Ascending aorta (tissue), 2 donors: ENCODE results near the gene SPDEF. TPM values are rescaled to one million over a fixed set of nuclear protein-coding genes. Genes with fewer than 3 reads are reported as not detected.
A peak's percentile ranks its signal among the peaks of the same experiment; 100 is the strongest.

ENCODE experiments used
- DNase-seq, 2 donors: peaks; one replicate each; pipeline ENCODE4 v3.0.0-alpha.2; 2019; ENCODE audit warnings: low spot score in 2 of 2
- H3K27ac ChIP-seq, 2 donors: fragments of 200-600 bp; sonication (generic); one replicate each; pipeline ENCODE4 v1.5.1; 2016 to 2017; ENCODE audit warnings: mild to moderate bottlenecking in 1 of 2
- H3K27me3 ChIP-seq: fragments of 200-600 bp; sonication (generic); one replicate; pipeline ENCODE4 v1.5.1; 2017
- H3K36me3 ChIP-seq, 2 donors: fragments of 200-600 bp; sonication (generic); one replicate each; pipeline ENCODE4 v1.5.1; 2016
- H3K4me1 ChIP-seq, 2 donors: fragments of 200-600 bp; sonication (generic); one replicate each; pipeline ENCODE4 v1.5.1; 2016 to 2017; ENCODE audit warnings: mild to moderate bottlenecking in 1 of 2
- H3K4me3 ChIP-seq, 2 donors: fragments of 200-600 bp; sonication (generic); one replicate each; pipeline ENCODE4 v1.5.1; 2016 to 2017; ENCODE audit warnings: mild to moderate bottlenecking in 1 of 2
- H3K9me3 ChIP-seq, 2 donors: fragments of 200-600 bp; sonication (generic); one replicate each; pipeline ENCODE4 v1.5.1; 2016
- intact Hi-C: fragments of 100-400 bp; cut with DNase I; formaldehyde crosslinking; loops from one replicate; pipeline ENCODE4 v1.15.1; 2023
- total RNA-seq: library from RNA; depleted of rRNA; stranded (reverse); fragments of >200 nt; gene quantifications from one replicate; pipeline ENCODE4 v1.1.0, GENCODE V29; 2016
- TF ChIP-seq, protein P1 (sequence below), 3 experiments: fragments of 200-600 bp in 2 of 3; fragments of 450-650 bp in 1 of 3; sonication (generic) in 2 of 3; IDR thresholded peaks; one replicate each; pipeline ENCODE4 v1.5.1; 2016 to 2019; ENCODE audit warnings: antibody characterized with exemption in 3 of 3, mild to moderate bottlenecking in 1 of 3, moderate library complexity in 1 of 3

Gene SPDEF
- total RNA-seq, 1 donor from 2014 or later = not detected

DNA sequence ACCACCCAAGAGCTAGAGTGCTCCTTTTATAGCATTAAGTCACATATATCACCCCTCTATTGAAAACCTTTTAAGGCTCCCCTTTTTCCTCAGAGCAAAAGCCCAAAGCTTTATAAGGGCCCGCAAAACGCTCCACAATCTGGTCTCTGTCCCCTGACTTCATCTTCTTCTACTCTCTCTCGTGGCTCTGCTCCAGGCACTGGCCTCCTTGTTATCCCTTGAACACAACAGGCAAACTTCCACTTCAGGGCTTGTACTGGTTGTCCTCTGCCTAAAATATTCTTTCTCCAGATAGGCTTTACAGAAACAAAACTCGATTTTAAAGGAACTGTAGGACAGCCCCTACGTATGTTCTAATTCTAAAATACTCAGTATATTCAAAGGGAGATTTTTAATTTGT, 44.0 kb upstream of the SPDEF start:
- TF ChIP-seq, protein P1, sequence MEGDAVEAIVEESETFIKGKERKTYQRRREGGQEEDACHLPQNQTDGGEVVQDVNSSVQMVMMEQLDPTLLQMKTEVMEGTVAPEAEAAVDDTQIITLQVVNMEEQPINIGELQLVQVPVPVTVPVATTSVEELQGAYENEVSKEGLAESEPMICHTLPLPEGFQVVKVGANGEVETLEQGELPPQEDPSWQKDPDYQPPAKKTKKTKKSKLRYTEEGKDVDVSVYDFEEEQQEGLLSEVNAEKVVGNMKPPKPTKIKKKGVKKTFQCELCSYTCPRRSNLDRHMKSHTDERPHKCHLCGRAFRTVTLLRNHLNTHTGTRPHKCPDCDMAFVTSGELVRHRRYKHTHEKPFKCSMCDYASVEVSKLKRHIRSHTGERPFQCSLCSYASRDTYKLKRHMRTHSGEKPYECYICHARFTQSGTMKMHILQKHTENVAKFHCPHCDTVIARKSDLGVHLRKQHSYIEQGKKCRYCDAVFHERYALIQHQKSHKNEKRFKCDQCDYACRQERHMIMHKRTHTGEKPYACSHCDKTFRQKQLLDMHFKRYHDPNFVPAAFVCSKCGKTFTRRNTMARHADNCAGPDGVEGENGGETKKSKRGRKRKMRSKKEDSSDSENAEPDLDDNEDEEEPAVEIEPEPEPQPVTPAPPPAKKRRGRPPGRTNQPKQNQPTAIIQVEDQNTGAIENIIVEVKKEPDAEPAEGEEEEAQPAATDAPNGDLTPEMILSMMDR (IDR thresholded peaks at IDR 0.05) = no peak
- H3K27me3 ChIP-seq = no peaks in the 10 kb centered on the region
- no peak overlapping the region for H3K4me3 ChIP-seq
- H3K36me3 ChIP-seq = peaks cover 0 to 10% of the 10 kb centered on the region in 2 donors
- DNase-seq = no peak
- peaks cover 5 to 23% of the 10 kb centered on the region in 2 donors for H3K4me1 ChIP-seq
- no peaks in the 10 kb centered on the region for H3K9me3 ChIP-seq
- intact Hi-C loops = loop anchor here (10.0 kb wide), 1 partner anchor 435 kb away; no protein-coding TSS in a partner anchor
- no peak overlapping the region for H3K27ac ChIP-seq

DNA sequence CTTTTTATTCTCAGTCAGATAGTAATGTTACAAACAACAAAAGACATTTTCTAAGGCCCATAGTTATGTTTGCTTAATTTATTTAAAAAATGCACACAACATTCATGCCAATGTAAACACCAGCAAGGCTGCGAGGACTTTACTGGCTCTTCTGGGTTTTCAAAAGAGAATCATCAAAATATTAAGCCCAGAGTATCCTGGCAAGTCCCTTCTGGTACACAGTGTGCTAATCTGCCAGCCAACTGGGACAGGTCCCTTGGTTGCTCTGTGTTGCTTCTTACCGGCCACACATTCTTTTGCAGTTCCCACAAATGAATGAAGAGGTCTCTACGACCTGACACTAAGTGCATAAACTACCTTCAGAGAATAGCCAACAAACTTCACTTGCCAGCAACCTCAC, 42.6 kb upstream of the SPDEF start:
- Histone ChIP-seq H3K27me3 (no peaks in the 10 kb centered on the region), H3K4me3 (no peak overlapping the region), H3K9me3 (no peaks in the 10 kb centered on the region), H3K27ac (peak overlapping the region; percentile 20 to 45), H3K36me3 (peaks cover 0 to 10% of the 10 kb centered on the region in 2 donors), H3K4me1 (peaks cover 5 to 23% of the 10 kb centered on the region in 2 donors)
- TF ChIP-seq, protein P1 (IDR thresholded peaks at IDR 0.05) = no peak
- DNase-seq = no peak
- intact Hi-C loops = no loop called here

DNA sequence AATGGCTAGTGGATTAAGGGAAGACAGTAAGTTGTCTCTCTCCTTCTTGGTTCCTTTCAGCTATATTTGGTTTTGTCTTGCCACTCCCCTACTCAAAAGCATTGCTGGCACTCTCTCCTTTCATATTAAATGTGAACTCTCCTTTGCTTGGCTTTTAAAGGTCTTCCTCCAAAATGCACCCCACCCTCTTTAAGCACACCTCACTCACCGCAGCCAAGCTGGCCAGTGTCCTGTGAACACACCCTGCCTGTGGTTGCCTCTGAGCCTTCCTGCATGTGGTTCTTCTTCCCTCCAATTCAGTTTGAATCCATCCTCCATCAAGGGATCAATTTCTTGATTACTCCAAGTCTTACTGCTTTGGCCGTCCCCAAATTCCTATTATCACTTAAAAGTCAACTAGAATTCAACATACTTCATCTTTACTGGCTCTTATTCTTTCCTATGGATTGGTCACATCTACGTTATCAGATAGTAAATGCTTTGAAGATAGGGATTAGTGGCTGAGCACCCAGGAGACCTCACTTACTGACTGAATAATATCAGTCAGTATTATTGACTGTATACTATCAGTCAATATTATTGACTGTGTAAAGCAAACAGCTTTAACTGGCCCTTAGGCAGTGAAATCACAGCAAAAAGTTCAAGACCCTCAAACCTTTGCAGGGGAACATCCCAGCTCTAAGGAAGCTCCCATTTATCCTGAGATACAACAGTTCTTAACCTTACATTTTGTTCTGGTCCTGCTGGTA, 41.6 kb upstream of the SPDEF start:
- no peaks in the 10 kb centered on the region for H3K27me3 ChIP-seq
- H3K4me3 ChIP-seq = no peak overlapping the region
- intact Hi-C loops = no loop called here
- H3K36me3 ChIP-seq = peaks cover 0 to 6% of the 10 kb centered on the region in 2 donors
- peak overlapping the region; percentile 16 to 45 for H3K27ac ChIP-seq
- peaks cover 5 to 23% of the 10 kb centered on the region in 2 donors for H3K4me1 ChIP-seq
- DNase-seq = no peak
- TF ChIP-seq, protein P1 (IDR thresholded peaks at IDR 0.05) = no peak
- no peaks in the 10 kb centered on the region for H3K9me3 ChIP-seq

DNA sequence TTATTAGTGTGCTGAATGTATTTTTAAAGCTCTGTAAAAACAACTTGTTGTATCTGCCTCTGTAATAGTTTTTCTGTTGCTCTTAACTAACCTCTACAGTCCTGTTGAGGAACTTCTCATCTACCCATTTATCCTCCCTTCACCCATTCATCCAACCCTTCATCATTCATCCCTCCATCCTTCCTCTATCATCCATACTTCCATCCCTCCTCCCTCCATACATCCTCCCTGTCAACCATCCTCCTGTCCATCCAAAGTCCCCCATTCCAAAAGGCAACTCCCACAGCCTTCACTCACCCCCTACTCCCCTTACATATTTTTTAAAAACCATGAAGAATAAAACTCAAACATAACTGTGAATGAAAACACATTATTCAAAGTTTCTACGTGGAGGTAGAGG, 40.7 kb upstream of the SPDEF start:
- no peak for DNase-seq
- H3K9me3 ChIP-seq = no peaks in the 10 kb centered on the region
- H3K4me1 ChIP-seq = peaks cover 5 to 23% of the 10 kb centered on the region in 2 donors
- H3K4me3 ChIP-seq = no peak overlapping the region
- intact Hi-C loops = no loop called here
- no peaks in the 10 kb centered on the region for H3K27me3 ChIP-seq
- H3K36me3 ChIP-seq = peaks cover 0 to 3% of the 10 kb centered on the region in 2 donors
- no peak overlapping the region for H3K27ac ChIP-seq
- TF ChIP-seq, protein P1 (IDR thresholded peaks at IDR 0.05) = no peak

DNA sequence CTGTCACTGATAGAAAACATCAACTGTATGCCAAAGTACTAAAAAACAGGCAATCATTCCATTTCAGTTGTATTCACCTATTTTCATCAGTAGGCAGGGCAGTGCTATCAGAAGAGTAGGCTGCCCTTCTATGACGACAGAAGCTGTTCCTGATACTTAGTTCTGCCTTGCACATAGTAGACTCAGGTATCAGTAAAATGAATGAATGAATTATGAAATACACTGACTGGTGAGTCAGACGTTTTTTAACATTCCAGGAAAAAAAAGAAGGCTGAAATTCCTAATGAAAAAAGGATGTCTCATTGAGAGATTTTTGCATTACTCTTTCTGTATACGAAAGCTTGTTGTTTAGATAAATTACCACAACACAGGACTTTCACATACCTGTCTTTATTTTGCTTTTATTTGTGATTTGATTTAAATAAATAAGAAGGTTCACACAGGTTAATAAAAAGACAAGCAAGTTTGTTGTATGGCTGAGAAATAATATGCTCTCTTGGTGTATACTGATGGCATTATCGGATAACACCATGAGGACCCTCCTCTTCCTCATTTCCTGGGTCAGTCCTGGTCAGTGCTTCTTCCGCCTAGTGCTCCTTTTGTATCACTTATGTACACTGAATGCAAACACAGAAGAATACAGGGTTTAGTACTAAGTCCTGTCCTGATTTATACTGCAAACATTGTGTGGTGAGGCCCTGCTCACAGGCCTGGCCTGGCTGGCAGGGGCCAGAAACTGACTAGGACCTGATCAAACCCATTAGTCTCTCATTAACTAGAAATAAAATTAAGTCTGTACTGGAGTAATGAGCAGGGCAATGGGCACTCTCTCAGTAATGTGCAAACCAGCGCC, 39.4 kb upstream of the SPDEF start:
- intact Hi-C loops = no loop called here
- peaks cover 5 to 23% of the 10 kb centered on the region in 2 donors for H3K4me1 ChIP-seq
- no peak overlapping the region for H3K4me3 ChIP-seq
- H3K36me3 ChIP-seq = peaks cover 0 to 1% of the 10 kb centered on the region in 2 donors
- TF ChIP-seq, protein P1 (IDR thresholded peaks at IDR 0.05) = no peak
- no peaks in the 10 kb centered on the region for H3K27me3 ChIP-seq
- H3K9me3 ChIP-seq = no peaks in the 10 kb centered on the region
- no peak for DNase-seq
- no peak overlapping the region for H3K27ac ChIP-seq
